ENCODE measurements around the gene CPNE8.

DNA sequence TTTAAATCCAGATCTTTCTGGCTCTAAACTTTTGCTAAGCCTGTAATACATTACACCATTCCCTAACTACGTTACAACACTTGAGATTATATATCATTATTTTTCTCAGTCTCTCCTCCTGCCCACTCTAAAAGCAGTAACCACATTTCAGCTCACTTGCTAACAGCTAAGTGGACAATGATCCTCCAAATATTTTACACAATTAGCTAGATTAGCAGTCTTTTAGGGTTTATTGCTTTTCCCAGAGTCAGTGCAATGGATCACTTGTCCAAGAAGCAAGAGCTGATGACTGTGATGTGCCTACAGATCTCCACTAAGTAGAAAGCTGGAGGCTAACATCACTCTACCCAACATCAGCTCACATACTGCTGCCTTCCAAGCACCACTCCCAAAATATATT, 17.6 kb downstream of the CPNE8 start:
- TF ChIP-seq, protein P1, sequence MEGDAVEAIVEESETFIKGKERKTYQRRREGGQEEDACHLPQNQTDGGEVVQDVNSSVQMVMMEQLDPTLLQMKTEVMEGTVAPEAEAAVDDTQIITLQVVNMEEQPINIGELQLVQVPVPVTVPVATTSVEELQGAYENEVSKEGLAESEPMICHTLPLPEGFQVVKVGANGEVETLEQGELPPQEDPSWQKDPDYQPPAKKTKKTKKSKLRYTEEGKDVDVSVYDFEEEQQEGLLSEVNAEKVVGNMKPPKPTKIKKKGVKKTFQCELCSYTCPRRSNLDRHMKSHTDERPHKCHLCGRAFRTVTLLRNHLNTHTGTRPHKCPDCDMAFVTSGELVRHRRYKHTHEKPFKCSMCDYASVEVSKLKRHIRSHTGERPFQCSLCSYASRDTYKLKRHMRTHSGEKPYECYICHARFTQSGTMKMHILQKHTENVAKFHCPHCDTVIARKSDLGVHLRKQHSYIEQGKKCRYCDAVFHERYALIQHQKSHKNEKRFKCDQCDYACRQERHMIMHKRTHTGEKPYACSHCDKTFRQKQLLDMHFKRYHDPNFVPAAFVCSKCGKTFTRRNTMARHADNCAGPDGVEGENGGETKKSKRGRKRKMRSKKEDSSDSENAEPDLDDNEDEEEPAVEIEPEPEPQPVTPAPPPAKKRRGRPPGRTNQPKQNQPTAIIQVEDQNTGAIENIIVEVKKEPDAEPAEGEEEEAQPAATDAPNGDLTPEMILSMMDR (conservative IDR thresholded peaks at IDR 0.05) = no peak
- no peak for TF ChIP-seq EZH2 (IDR thresholded peaks at IDR 0.05; ENCODE audit: low read depth)
